Measurements from ENCODE around the gene HINT3.
A peak's percentile ranks its signal among the peaks of the same experiment; 100 is the strongest.
"Not testable (repeated sequence)": the region's sequence is repeated elsewhere in the genome, so short reads cannot be mapped to it uniquely, and the experiment has no call there.

The HINT3 gene

DNA sequence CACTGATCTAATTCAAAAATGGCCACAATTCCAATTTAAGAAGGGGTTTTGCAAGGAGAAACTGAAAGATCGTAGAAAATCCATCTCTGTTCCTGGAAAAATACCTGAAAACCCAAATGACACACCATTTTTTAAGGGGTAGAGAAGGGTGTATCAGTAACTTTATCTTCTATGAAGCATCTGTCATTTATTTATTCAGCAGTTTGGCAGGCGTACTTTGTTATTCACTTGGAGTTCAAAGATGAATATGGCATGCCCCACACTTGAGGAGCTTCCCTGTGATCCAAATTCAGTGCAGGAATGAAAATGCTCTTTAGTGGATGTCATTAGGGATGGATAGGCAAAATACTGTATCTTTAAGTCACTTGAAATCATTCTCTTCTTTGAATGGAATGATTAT lies 7.2 kb downstream of the HINT3 start:
- DNase-seq: no peak

DNA sequence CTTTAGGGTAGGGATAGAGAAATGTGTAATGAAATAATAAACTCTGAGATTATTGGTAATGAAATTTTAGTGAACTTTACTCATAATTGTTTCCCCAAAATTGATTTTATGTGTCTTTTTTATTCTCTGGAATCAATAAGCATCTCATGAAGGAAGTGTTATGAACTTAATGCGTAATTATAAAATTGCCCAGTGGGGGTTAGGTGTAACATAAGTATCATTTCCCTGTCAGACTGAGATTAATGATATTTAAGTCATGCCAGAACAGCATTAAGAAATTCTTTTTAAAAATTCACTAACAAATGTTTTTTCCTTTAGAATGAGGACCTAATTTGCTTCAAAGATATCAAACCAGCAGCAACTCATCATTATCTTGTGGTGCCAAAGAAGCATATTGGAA lies 10.0 kb downstream of the HINT3 start:
- no peak for DNase-seq

DNA sequence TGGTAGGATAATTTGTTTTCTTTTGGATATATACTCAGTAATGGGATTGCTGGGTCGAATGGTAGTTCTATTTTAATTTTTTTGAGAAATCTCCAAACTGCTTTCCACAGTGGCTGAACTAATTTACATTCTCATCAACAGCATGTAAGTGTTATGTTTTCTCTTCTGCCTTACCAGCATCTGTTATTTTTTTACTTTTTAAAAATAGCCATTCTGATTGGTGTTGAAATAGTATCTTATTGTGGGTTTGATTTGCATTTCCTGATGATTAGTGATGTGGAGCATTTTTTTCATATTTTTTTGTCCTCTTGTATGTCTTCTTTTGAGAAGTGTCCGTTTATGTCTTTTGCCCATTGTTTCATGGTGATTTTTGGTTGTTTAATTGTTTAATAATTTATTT lies 11.9 kb downstream of the HINT3 start:
- no peak for DNase-seq

DNA sequence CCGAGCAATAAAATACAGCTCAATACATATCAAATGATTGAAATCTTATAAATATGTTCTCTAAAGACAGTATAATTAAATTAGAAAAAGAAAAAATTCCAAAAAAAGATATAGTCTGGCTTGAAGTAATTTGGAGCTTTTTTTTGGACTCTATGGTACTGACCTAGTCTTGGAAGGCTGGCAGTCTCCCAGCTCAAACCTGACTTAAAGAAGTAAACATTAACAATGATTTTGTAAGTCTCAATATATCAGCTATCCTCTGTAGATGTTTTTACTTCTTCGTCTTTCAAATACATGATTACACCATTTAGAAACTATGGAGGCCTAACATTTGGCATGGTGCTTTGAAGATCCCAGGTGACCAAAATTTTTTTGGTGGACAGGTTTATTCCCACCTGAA lies 14.2 kb downstream of the HINT3 start:
- DNase-seq: no peak

DNA sequence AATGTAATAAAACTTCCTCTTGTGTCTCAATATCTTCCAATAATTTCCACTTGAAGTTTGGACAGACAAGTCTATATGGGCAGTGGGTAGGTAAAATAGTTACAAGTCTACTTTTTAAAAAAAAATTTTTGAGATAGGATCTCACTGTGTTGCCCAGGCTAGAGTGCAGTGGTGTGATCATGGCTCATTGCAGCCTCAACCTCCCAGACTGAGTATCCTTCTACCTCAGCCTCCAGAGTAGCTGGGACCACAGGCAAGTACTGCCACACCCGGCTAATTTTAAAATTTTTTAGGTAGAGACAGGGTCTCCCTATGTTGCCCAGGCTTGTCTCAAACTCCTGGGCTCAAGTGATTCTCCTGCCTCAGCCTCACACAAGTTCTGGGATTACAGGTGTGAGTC lies 15.9 kb downstream of the HINT3 start:
- DNase-seq: not testable (repeated sequence)

DNA sequence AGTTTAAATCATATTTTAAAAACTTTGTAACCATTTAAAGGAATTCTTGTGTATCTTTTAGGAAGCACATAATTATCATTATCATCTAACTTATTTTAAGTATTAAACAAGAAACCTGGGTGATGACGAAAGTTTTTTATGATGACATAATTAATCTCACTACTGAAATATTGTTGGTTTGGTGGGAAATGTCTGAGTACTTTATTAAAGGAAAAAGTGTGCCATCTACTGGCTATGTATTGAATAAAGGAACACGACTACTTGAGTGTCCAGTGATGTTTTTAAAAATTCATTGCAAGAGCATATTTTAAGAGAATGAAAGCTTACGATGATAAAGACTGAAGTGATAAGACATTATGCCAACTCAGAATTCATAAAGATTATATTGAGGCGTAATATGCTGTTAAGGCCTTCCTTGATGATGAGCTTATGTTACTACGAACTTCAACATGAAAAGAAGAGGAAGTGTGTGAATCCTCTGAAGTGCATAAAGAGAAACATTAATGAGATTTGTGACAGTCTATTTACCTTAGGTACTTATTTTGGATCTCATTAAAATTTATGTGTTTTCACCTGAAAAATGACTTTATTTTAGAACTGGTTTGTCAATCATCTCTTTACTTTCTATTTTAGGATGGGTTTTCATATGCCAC lies 17.8 kb downstream of the HINT3 start:
- DNase-seq: peak; percentile 63

DNA sequence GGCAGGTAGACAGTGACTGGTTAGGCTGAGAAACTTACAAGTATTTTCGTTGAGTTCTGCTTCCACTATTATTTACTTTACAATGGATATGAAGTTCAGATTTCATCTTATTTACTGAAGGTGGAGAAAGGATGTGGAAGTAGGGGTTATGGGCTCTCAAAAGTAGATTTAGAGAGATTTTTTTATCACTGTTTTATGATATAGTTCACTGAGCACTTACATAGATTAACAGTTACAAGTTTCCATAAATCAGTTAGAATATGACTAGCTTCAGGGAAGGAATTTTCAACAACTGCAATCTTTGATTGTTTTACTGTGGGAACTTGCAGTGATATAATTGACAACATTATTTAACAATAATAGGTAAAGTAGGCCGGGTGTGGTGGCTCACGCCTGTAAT lies 22.5 kb downstream of the HINT3 start:
- no peak for DNase-seq

DNA sequence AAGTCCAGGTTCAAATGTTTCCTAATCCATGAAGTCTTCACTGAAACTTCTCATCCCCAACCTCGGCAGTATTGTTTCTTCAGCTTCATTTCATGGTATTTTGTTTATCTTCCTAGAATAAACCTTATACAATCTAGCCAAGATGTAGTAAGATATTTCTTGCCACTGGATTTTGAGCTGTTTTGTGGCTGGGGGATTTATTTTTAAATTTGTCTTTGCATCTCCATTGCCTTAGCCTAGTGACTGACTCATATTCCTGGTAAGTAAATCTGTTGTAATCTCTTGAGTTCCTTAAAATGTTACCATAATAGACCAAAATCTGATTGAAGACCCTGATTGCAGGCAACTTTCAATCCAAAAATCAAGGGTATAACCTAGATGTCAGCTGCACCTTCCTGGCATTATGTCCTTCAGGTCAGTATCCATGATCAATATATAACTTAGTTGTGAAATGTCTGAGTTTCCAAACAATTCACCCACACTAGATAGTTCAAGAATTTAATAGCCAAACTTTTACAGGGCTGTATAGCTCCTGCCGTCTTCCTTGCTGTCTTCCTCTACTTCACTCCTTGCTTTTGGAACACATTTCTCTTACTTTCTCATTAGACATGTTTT lies 25.1 kb downstream of the HINT3 start:
- DNase-seq: no peak

DNA sequence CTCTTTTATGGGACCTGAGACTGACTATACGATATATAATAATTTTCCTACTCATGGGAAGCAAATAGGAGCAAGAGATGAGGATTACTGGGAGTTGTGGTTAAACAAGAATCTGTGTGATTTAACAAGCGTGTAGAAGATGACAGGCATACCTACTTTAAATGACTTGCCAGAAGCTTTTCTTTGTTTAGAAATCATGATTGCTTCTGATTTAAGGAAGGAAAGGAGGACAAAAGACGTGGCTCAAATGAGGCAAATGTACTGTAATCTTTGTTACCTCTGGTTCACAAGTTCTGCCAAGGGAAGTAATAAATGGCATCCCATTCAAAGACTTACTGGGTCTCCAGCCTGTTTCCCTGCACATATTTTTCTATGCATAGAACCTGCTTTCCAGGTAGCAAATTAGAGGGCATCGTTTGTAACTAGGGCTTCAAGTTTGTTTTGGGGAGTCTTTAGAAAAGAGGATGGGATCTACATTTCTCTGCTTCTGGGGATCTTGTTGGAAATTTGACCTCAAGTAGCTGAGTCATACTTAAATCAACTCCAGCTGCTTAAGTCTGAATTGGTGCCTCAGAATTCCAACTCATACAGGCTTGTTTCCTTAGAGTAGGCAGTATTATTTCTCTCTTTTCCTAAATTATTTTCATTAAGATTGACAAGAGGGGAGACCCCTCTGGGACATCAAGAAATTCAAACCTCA lies 26.8 kb downstream of the HINT3 start:
- DNase-seq: no peak

DNA sequence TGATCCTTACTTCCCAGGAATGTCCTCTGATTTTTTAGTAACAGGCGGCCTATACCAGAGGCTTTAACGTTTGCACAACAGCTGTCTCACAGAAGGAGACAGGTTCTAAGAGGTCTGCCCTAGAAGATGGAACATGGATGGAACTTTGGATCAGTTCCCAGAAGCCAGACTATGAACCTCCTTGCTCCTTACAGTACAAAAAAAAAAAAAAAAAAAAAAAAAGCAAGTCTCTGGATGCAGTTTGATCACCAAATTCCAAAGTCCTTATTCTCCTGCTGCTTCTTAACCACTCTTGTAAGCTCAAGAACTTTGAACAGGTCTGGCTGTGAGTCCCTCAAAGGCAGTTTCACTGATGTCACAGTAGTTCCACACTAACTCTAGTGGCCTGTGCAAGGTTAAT lies 27.7 kb downstream of the HINT3 start:
- no peak for DNase-seq

DNA sequence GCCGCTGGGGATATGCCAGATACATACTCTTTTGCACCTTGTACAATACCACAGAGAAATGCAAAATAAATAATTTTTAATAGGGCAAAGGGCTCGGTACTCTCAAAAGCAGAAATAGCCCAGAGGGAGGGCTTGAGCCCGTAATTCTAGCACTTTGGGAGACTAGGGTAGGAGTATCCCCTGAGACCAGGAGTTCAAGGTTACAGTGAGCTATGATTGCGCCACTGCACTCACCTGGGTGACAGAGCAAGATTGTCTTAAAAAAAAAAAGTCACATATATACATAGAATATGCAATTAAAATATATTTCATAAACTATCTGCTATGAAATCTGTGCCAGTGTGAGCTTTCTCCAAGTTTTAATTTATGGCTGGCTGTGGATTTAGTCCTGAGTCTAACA lies 29.0 kb downstream of the HINT3 start:
- DNase-seq: no peak

DNA sequence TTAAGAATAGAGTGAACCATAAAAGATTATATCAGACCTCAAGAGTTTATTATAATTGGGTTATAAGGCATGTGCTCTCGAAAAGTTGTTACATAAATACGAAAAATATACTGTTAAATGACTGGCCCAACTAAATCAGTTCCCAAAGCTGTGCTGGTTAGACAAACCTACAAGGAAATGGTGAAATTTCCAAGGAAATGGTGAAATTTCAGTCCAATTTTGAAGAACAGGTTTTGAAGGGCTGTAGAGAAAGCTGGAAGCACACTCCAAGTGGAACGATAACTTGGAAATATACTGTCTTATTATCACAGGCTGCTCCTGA lies 29.4 kb downstream of the HINT3 start:
- no peak for DNase-seq

DNA sequence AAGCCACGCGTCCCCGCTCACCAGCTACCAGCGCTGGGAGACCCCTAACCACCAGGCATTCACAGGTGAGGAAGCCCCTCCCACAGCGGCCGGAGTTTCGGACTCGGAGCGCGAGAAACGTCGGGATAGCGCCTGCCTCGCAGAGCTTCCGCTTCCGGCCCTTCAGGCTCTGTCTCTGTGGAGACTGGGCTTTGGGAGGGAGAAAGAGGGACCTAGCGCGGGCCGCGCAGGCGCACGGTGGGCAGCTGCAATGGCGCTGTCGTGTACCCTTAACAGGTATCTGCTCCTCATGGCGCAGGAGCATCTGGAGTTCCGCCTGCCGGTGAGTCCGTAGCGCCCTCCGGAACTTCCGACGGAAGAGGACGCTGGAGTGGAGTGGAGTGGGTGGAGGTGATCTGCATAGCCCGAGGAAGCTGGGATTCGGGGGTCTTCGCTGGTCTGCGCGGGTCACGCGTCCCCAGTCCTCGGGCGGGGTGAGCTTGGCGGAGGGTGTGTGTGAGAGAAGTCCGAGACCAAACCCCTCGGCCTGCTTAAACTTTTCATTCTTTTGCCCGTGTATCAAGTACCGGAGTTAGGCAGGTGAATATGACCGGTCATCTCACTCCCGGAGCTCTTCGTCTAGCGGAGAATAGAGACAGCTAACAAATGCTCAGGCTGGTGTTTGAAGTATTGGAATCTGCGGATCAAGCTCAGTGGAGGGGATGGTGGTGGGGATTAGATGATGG lies 29.9 kb downstream of the HINT3 start, which contains the start of gene TRMT11:
TRMT11 (plus strand) TSS at position 240 of the 725 bp plus-strand sequence; CDS start at position 251, 11 bp downstream.
- DNase-seq: peak; percentile 86

DNA sequence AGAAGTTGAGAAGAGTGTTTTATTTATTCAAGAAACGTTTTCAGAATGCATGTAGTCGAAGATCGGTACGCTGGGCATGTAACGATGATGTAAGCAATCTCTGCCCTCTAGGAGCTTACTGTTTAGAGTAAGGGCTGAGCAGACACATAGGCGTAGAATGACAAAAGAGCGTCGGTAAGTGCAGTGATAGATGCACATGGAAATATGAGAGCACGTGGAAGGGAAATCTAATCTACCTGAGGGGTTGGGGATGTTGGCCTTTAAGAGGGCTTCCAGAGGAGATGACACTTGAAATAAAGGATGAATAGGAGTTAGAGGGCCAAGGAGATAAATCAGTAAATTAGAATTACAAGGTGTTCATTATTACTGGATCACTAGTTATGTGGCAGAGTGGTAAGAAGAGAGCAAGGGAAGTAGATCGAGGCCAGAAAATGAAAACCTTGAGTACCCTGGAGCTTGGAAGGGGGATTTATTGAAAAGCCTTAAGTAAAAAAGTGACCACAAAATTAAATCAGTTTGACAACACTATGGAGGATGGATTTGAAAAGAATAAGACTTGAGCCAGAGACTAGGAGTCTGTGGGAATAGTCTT lies 30.6 kb downstream of the HINT3 start:
- DNase-seq: peak; percentile 36

DNA sequence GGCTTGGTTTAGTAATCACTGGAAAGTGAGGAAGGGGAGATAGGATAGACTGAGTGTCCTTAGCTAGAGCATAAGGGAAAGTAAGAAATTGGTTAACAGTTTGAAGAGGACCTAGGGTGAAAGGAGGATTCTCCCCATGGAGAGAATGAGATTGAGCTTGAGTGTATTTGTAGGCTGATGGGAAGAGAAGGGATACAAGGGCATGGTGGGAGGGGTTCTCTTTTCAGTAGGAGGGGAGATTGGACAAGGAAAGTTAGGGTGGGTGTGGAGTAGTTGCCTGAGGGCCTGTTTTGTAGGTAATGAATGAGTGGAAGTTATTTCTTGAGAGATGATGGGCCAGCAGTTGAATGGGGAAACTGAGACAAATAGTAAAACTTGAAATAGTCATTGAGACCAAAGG lies 31.7 kb downstream of the HINT3 start:
- DNase-seq: no peak

DNA sequence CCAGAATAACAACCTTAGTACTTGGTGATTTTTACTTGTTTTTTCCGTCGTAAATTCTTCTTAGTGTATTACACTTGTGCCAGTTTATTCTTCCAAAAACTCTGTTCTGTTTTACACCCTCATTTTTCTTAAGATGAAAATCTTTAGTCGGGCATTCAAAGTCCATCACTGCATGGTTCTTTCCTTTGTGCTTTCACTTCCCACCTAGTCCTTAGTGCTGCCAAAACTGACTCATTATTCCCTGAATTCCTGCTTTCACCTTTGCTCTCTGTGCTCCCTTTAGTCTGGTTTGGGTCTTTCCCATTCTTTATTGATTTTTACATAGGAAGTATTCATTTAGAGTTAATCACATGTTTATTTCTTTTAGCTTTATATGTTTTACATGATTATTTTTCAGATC lies 33.1 kb downstream of the HINT3 start:
- DNase-seq: no peak

DNA sequence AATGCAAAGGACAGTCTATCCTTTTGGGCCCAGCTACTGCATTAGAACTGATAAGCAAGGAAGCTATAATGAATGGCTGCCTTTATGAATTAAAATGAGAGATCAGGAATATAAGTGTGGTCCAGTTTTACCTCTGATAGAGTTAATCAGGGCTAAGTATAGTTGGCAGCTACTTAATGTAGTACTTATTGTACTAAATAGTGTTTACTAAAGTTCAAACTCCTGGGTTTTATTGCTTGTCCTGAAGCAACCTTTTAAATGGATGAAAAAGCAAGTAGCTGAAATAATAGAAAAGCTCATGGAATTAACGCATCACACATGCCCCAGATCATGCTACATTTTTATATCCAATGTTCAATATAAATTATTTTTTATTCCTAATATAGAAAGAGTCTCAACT lies 35.1 kb downstream of the HINT3 start:
- DNase-seq: no peak

DNA sequence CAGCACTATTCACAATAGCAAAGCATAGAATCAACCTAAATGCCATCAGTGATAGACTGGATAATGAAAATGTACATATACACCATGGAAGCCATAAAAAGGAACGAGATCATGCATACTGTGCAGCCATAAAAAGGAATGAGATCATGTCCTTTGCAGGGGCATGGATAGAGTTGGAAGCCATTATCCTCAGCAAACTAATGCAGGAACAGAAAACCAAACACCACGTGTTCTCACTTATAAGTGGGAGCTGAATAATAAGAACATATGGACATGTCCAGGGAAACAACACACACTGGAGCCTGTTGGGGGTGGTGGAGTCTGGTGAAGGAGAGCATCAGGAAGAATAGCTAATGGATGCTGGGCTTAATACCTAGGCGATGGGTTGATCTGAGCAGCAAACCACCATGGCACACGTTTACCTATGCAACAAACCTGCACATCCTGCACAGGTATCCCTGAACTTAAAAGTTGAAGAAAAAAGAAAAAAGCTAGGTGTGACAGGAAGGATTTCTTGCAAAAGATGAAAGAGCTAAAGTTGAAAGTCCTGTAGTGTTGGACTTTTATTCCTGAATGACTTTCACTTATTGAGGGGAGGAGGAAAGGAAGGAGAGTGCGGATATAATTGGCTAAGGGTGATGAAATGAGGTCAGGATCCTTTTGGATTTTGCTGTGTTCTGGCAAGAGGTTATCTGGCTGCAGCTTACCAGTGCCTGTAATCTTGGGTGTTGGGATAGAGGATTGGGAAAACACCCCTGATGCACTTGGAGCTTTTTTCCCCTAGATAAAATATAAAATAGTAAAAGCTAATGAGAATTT lies 38.3 kb downstream of the HINT3 start:
- no peak for DNase-seq

DNA sequence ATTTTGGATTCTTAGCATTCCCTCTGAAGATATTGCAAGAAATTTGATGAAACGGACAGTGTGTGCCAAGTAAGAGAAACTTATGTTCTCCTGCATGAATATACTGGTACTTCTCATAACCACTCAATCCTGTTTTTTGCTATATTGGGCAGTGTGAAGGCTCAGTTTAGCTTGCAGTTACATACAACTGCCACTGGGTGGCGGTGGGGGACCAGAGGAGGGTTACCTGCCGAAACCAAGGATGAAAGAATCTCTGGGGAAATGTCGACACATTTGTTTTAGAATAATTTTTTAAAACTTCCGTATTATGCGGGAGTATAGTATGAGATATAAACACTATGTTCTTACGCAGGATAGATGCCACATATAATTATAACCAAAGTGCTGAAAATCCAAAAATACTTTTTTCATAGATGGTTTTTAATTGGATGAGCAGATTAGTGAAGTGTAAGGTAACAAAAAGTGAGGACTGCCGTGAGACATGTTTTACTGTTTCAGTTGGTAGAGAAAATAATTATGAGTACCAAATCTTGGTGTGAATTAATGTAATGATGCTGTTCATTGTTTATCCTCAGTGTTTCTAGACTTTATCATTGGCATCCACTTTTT lies 39.5 kb downstream of the HINT3 start:
- peak; percentile 78 for DNase-seq

DNA sequence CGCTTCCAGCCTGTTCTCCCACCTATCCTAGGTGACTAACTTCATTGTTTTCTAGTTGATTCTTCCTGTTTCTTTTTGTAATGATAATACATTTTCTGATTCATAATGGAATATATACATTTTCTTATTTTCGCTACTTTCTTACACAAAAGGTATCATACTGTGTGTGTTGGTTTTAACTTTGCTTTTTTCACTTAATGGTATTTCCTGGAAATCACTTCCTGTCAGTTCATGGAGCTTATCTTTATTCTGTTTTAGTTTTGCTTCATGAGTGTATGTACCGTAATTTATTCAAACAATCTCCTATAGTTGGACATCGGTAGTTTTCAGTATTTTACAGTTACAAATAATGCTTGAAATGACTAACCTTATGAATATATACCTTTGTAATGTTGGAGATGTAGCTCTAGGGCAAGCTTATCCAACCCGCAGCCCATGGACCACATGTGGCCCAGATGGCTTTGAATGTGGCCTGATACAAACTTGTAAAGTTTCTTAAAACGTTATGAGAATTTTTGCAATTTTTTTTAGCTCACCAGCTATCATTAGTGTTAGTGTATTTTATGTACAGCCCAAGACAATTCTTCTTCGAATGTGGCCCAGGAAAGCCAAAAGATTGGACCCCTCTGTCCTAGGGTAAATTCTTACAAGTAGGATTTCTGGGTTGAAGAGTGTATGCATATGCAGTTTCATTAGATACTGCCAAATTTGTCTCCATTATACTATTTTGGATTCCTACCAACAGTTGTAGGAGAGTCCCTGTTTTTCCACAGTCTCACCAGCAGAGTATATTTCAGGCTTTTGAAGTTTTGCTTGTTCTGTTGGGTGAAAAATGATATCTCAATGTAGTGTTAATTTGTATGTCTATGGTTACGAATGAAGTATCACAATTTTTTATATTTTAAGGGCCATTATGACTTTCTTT lies 46.4 kb downstream of the HINT3 start:
- no peak for DNase-seq

DNA sequence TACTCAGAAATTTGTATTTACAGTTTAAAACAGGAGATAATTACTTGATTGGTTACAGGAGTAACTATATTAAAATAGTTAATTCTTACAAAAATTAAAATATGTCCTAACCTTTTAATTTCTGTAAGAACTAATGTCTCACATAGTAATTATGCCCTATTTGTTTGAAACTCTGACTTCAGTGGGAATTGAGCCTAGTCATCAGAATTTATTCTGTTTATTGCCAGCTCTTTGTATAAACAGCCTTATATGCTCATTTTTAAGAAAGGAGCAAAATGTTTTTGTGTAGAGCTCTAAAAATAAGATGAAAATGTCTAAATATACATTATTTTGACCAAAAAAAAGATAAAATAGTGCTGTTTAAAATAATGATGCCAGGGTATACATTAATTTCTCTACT lies 51.2 kb downstream of the HINT3 start:
- DNase-seq: no peak
